GM18508 (cell line): ENCODE measurements around the gene SELENON.

Experiments used
- ATAC-seq: cut with Tn5 transposase; IDR thresholded peaks from one replicate; pipeline ENCODE4 v1.9.1; 2021; ENCODE audit warnings: moderate number of reproducible peaks; ENCODE audit not compliant: insufficient read depth, unreplicated experiment

Gene SELENON

GRCh38 chr1:25787760-25788166 is 12.2 kb upstream of the SELENON start:
- ATAC-seq: no peak

GRCh38 chr1:25790472-25790871 is 9.5 kb upstream of the SELENON start:
- no peak for ATAC-seq

- no peak for ATAC-seq
Observed at GRCh38 chr1:25792115-25792514, 7.9 kb upstream of the SELENON start.

- no peak for ATAC-seq
Observed at GRCh38 chr1:25793585-25794170, 6.3 kb upstream of the SELENON start.

GRCh38 chr1:25794325-25794724 is 5.7 kb upstream of the SELENON start:
- no peak for ATAC-seq

GRCh38 chr1:25795211-25795610 is 4.8 kb upstream of the SELENON start:
- no peak for ATAC-seq

- ATAC-seq: no peak
Observed at GRCh38 chr1:25795946-25796810, 3.8 kb upstream of the SELENON start.

GRCh38 chr1:25796811-25797458 is 3.1 kb upstream of the SELENON start:
- no peak for ATAC-seq

- ATAC-seq: no peak
Observed at GRCh38 chr1:25797939-25798338, 2.1 kb upstream of the SELENON start.

GRCh38 chr1:25798666-25799351 is 1.2 kb upstream of the SELENON start:
- ATAC-seq: no peak

- no peak for ATAC-seq
Observed at GRCh38 chr1:25799352-25799934, 550 bp upstream of the SELENON start.

GRCh38 chr1:25800703-25801377 is 847 bp downstream of the SELENON start:
- no peak for ATAC-seq

GRCh38 chr1:25802915-25803314 is 2.9 kb downstream of the SELENON start:
- no peak for ATAC-seq

- ATAC-seq: no peak
Observed at GRCh38 chr1:25803368-25803767, 3.4 kb downstream of the SELENON start.

- ATAC-seq: no peak
Observed at GRCh38 chr1:25804244-25804963, 4.4 kb downstream of the SELENON start.

- ATAC-seq: no peak
Observed at GRCh38 chr1:25804964-25805862, 5.2 kb downstream of the SELENON start.

- ATAC-seq: no peak
Observed at GRCh38 chr1:25805863-25806225, 5.9 kb downstream of the SELENON start.

- ATAC-seq: no peak
Observed at GRCh38 chr1:25806418-25806817, 6.4 kb downstream of the SELENON start.
